Measurements from ENCODE around the gene PANK1.

DNA sequence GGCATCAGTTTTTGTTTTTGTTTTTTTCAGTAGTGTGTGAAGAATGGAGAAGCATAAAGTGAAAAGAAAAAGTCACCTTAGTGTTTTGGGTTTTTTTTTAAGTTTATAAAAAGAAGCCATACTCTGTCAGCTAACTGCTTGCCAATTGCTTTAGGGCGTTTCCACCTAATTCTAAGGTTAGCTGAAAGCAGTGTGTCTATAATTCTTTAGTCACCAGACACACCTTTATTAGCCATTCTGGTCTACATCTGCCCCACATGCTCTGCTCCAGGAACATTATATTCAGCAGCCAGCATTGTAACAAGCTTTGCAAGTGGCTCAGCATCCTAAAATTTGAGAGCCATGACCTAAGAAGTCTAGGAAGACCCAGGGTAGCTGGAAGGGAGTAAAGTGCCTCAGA is 95.5 kb downstream of the PANK1 start:
- TF ChIP-seq POLR2A (IDR thresholded peaks at IDR 0.05; ENCODE audit: low read length), result no peak
- TF ChIP-seq GATA1 (IDR thresholded peaks at IDR 0.05; ENCODE audit: low read depth, low read length), result no peak

Data from erythroblast (primary cell).